HG03342 (cell line): ENCODE measurements around the gene FHOD3.

Experiments used
- ATAC-seq: cut with Tn5 transposase; IDR thresholded peaks from one replicate; pipeline ENCODE4 v1.9.1; 2021; ENCODE audit warnings: mild to moderate bottlenecking, moderate library complexity; ENCODE audit not compliant: unreplicated experiment

FHOD3 gene

DNA sequence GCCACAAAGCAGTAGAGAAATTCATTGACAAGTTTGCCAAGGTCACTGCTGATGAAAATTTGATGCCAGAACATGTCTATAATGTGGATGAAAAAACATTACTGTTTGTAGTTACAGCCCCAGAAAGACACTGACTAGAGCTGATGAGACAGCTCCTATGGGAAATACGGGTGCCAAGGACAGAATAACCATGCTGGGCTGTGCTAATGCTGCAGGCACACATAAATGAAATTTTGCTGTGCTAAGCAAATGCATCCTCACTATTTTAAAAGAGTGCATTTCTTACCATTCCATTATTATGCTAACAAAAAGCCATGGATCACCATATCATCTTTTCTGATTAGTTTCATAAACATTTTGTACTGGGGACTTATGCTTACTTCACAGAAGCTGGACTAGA lies 208.2 kb downstream of the FHOD3 start:
- no peak for ATAC-seq

DNA sequence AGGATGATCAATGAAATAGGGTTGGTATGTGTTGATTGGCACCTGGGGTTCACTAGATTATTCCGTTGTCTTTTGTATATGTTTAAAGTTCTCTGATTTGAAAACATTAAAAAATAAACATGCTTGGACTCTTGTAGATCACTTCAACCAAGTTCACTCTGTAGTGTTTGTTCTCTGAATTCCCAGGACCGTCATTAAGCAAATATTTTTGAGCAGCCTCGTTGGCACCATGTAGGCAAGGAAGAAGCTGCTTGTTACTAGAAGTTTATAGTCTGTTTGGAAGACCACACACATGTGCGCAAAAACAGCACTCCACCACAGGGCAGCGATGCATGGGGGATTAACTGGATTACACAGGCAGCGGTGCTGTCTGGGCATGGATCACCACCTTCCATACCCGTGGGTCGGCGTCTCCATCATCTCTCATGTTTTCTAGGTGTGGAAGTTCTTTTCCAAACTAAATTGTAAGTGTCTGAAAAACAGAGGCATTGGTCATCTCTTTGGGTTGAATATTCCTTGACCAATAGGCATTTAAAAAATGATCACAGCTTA lies 212.2 kb downstream of the FHOD3 start:
- no peak for ATAC-seq

DNA sequence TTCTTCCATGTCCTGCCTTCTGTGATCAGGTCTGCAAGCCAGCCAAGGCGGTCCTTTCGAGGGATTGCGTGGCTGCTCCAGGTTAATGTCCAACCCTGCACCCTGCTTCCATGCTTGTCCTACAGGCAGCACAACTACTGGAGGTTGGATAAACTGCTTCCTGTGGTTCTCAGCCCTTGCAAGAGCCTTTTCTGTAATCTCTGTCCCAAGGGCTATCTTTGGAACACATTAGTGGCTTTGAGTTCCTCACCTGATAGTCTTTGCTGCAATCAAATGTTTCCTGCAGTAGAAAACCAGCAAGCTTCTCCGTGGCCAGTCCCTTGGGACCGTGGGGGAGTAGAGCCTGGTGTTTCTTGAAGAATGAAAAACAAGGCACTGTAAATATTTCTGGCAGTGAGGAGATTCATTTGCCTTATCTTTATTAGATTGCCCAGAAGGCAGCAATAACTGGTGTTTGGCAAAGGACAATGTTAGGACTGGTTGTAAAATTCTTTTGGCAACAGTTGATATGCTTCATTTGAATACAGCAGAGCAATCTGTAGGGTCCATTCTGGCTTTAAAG lies 214.4 kb downstream of the FHOD3 start:
- ATAC-seq = no peak

DNA sequence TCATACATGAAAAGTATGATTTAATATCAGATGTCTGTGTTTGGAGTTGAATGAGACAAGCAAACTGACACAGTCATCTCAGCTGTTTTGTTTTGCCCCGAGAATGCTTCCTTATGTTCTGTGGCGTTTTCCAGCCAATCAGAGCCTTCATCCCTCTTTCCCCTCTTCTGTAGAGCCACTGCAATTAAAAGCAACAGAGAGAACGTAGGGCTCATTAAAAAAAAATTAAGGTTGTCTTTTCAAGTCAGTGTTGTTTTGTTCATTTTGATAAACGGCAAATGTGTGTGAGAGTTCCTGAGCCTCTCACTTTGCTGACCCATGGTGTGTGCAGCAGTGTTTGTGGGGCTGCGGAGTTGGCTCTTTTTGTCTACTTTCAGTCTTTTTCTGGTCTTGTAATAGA lies 216.0 kb downstream of the FHOD3 start:
- no peak for ATAC-seq

- ATAC-seq = no peak
Measured at GRCh38 chr18:36514778-36515177, 217.3 kb downstream of the FHOD3 start.

GRCh38 chr18:36516258-36516657 lies 218.7 kb downstream of the FHOD3 start:
- no peak for ATAC-seq

DNA sequence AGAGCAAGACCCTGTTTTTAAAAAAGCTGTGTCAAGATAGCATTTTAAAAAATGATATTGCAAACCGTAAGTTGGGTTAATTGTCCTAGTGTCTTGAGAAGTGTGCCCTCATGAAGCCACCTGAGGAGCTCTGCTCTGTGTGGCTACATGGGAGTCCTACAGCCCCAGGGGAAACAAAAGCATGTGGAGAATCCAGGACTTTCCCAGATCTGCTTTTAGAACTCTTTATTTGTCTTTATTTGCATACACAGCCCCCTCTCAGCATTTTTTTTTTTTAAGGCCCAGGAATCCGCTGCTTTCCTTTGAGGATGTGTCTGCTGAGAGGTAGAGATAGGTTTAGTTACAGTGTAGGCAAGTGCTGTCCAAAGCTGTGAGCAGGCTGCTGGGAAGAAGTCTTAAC lies 219.2 kb downstream of the FHOD3 start:
- ATAC-seq = no peak

DNA sequence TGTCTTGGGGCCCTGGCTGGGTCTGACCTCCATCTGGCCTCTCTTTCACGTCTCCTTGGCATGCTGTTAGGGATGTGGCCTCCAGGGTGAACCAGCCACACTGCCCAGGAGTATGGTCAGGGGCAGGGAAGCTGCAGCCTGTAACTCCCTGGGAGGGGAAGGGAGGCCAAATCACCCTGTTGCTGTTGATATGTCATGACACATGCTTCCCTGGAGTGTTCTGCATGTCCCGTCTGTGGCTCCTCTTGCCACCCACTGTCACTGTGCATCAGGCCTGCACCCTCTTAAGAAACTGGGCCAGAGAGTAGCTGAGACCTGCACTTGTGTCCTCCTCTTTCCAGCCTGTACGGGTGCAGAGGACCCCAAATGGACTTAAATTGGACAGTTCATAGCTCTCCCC lies 221.3 kb downstream of the FHOD3 start:
- ATAC-seq = no peak

DNA sequence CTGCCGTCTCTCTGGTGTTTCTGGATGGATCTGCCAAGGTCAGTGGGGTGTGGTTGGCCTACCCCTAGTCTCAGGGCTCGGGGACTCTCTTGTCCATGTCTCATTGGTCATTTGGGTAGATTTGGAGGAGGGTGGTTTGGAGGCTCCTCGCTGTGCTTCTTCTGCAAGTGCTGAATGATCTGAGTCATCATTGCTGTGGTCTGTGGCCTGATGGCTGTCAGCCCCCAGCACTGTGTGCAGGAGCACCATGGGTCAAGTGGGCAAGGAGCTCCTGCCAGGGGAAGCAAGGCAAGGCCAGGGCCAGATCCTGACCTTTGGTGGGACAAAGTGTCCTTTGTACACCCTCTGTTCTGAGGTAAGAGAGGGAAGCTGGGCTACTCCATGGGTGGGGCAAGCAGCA lies 221.8 kb downstream of the FHOD3 start:
- ATAC-seq = no peak

- ATAC-seq = no peak
Measured at GRCh38 chr18:36522509-36522908, 225.0 kb downstream of the FHOD3 start.

DNA sequence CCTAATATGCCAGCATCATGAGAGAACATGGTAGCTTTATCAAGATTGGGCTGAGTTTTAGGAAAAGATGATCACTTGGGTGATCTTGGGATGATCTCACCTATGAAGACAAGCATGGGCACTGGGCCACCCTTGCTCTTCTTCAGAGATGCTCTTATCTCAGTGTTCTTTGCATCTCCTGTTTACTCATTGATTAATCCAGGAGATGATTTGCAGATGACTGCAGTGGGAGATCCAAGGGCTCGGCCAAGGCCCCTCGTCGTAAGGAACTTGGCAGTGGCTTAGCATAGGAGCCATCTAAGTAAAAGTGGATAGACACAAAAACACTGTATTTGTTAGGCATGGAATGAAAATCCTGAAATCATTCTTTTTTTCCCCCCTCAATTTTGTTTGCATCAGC lies 228.4 kb downstream of the FHOD3 start:
- no peak for ATAC-seq

DNA sequence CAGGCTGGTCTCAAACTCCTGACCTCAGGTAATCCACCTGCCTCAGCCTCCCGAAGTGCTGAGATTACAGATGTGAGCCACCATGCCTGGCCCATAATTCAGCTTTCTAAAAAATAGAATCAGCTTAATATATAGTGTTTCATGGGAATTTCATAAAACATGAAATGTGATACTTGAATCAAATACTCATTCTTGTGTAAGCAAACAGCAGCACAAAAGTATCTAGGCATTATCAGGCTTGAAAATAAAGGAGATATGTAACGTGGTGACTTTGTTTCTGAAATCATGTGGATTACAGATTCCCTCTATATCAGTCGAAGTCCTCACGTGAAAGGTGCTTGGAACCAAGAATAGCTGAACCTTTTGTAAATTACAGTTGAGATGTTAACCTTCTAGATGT lies 229.1 kb downstream of the FHOD3 start:
- ATAC-seq = no peak

- no peak for ATAC-seq
Measured at GRCh38 chr18:36527051-36527450, 229.5 kb downstream of the FHOD3 start.

- no peak for ATAC-seq
Measured at GRCh38 chr18:36527740-36528455, 230.4 kb downstream of the FHOD3 start.

GRCh38 chr18:36529747-36530146 lies 232.2 kb downstream of the FHOD3 start:
- no peak for ATAC-seq

- ATAC-seq = no peak
Measured at GRCh38 chr18:36530676-36531405, 233.3 kb downstream of the FHOD3 start.

DNA sequence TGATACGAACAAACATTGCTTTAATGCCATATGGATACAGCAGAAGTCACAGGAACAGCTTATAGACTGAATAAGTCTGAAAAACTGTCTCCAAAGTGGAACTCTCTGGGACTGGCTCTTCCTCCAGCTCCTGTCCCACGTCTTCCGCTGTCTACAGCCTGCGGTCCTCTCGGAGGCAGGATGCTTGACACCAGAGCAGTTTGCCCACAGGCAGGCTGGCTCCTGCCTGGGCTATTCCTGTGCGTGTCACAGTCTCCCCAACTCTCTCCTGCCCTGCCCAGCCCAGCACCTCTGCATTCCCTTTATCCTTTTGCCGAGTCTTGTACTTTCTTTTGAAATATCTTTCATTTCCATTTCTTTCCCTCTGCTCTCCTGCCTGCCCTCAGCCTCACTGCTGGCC lies 234.1 kb downstream of the FHOD3 start:
- ATAC-seq = no peak

DNA sequence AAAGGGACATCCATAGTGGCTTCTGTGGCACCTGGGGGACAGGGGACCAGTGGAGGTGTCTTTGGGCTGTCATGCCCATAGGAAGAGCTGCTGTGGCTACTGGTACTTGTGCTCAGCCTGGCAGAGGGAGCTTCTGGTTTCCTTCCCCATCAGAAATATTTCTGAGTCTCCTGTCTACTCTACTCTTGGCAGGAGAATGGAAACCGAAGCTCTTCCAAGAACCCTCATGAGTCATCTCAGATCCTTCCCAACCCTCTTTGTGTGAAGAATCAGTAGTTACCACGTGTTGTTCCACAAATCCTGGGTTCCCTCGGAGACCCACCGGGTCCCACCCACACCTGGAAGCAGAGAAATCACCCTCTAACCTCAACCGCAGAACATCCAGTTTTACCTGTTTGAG lies 234.9 kb downstream of the FHOD3 start:
- no peak for ATAC-seq

DNA sequence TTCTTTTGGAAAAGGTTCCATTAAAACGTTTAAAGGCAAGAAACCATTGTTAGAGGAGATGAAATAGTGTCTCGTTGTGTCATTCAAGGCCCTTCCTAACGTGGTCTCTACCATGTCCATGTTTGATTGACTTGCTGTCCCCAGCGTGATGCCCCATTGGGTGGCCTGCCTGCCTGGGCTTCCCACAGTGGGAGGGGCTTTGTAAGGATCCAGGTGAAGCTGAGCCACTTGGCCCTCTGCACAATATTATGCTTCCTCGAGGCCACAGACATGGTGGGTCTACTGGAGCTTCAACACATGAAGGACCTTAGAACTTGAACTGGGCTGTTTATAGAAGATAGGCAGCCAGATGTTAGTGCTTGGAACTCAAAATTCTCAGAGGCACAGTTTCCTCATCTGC lies 235.3 kb downstream of the FHOD3 start:
- no peak for ATAC-seq

DNA sequence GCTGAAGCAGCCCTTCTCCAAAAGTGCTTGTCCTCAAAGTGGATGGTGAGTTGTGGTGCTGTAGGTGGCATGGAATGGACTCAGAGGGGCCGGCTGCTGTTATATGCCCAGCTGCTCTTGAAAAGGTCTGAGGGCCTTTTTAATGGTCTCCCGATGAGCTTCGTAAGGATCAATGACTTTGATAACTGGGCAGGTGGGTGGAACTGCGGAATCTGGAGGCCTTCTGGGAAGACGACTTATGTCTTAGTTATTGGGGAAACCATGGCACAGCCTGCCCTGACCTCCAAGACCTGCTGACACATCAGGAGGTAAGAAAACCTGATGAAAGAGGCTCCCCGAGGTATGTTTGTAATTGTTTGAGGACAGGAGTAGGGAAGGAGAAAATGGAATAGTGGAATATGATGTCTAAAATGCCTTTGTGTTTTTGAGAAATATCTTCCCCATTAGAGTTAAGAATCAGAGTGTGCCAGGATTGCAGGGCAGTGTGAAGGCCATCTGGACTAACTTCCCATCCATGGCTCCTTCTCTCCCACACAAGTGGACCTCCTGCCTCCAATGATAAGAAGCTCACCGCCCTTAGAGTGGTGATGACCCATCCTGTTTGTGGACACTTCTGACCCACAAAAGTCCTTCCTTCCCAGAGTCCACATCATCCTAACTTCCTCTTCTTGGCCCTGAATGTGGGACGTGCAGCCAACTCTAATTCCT lies 236.1 kb downstream of the FHOD3 start:
- no peak for ATAC-seq

- ATAC-seq = peak; percentile 72
Measured at GRCh38 chr18:36534154-36534688, 236.7 kb downstream of the FHOD3 start.
